GM20000 (cell line): ENCODE data around the gene CACHD1.
"Not testable (repeated sequence)": the region's sequence is repeated elsewhere in the genome, so short reads cannot be mapped to it uniquely, and the experiment has no call there.

Experiments used
- DNase-seq: peaks from one replicate; pipeline ENCODE4 v3.0.0; 2012; ENCODE audit warnings: low spot score
- TF ChIP-seq, protein P1 (sequence below): IDR thresholded peaks from 2 replicates; pipeline ENCODE4 v1.5.1; 2012; ENCODE audit warnings: mild to moderate bottlenecking, control low read depth; ENCODE audit errors: extremely low read depth, missing control alignments

The CACHD1 gene

GRCh38 chr1:64505232-64505943, 35.5 kb downstream of the CACHD1 start:
- peak; percentile 22 for DNase-seq
- TF ChIP-seq, protein P1, sequence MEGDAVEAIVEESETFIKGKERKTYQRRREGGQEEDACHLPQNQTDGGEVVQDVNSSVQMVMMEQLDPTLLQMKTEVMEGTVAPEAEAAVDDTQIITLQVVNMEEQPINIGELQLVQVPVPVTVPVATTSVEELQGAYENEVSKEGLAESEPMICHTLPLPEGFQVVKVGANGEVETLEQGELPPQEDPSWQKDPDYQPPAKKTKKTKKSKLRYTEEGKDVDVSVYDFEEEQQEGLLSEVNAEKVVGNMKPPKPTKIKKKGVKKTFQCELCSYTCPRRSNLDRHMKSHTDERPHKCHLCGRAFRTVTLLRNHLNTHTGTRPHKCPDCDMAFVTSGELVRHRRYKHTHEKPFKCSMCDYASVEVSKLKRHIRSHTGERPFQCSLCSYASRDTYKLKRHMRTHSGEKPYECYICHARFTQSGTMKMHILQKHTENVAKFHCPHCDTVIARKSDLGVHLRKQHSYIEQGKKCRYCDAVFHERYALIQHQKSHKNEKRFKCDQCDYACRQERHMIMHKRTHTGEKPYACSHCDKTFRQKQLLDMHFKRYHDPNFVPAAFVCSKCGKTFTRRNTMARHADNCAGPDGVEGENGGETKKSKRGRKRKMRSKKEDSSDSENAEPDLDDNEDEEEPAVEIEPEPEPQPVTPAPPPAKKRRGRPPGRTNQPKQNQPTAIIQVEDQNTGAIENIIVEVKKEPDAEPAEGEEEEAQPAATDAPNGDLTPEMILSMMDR = no peak

GRCh38 chr1:64505944-64506655, 36.2 kb downstream of the CACHD1 start:
- no peak for DNase-seq
- TF ChIP-seq, protein P1 = no peak

DNA sequence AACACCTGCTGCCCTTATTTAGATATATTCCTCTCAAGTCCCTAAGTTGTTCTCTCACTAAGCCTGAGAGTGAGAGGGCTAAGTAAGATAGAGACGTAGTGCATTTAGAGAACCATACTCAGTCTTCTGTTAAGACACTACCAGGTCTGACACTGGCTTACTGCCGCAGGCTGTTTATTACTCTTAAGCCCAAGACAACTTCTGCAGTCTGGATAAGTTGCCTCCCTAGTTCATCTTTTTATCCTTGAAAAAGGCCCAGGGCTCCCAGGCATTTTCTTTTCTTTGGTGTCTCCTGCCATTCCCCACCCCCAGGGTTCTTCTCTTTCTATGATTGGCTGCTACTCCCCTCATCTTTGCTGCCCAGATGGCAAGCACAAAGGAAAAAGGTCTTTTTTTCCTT, 38.7 kb downstream of the CACHD1 start:
- TF ChIP-seq, protein P1 = no peak
- DNase-seq = no peak

- TF ChIP-seq, protein P1 = no peak
- no peak for DNase-seq
Observed at GRCh38 chr1:64511044-64511443, 41.1 kb downstream of the CACHD1 start.

- DNase-seq = not testable (repeated sequence)
Observed at GRCh38 chr1:64512206-64512605, 42.3 kb downstream of the CACHD1 start.

- TF ChIP-seq, protein P1 = no peak
Observed at GRCh38 chr1:64513545-64513944, 43.6 kb downstream of the CACHD1 start.

DNA sequence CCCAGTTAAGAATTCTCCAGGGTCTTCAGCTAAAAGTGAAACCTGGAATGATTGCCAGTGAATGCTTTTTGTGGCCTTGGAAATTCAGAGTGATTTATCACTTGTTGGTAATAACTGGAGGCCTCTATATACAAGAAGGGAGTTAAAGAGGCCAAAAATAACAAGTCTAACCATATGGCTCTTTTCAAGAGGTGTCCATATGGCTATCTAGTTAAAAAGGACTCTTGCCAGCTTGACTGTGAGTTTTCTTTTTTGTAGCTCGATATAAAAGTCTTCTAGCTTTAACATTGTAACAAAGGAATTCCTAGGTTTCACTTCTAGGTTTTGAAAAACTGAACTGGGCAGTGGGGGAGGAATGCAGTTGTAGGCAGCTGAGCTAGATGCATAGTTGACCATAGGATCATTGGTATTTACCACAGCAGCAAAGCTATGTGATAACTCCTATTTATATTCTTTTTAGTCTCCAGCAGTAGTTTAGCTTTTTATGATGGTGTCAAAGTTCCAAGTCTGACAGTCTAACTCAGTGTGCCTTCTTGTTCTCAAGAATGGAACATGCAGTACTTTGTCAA, 44.4 kb downstream of the CACHD1 start:
- no peak for DNase-seq
- TF ChIP-seq, protein P1 = no peak

More at GRCh38 chr1:64513545-64513944, 43.6 kb downstream of the CACHD1 start:
- no peak for DNase-seq
